NCI-H2196 treated with DMSO at 0.1 percent for 48 hours (cell line): ENCODE measurements around the gene RFPL2.
"Not testable (repeated sequence)": the region's sequence is repeated elsewhere in the genome, so short reads cannot be mapped to it uniquely, and the experiment has no call there.

Source experiments
- DNase-seq: peaks from one replicate; lab custom pipeline; 2025; ENCODE audit not compliant: unreplicated experiment; lab: John Stamatoyannopoulos, UW

The RFPL2 gene

GRCh38 chr22:32206774-32207758 lies 2.2 kb upstream of the RFPL2 start:
- DNase-seq, result peak; percentile 11

- DNase-seq, result no peak
These were observed 1.3 kb upstream of the RFPL2 start for GRCh38 chr22:32205974-32206773.

DNA sequence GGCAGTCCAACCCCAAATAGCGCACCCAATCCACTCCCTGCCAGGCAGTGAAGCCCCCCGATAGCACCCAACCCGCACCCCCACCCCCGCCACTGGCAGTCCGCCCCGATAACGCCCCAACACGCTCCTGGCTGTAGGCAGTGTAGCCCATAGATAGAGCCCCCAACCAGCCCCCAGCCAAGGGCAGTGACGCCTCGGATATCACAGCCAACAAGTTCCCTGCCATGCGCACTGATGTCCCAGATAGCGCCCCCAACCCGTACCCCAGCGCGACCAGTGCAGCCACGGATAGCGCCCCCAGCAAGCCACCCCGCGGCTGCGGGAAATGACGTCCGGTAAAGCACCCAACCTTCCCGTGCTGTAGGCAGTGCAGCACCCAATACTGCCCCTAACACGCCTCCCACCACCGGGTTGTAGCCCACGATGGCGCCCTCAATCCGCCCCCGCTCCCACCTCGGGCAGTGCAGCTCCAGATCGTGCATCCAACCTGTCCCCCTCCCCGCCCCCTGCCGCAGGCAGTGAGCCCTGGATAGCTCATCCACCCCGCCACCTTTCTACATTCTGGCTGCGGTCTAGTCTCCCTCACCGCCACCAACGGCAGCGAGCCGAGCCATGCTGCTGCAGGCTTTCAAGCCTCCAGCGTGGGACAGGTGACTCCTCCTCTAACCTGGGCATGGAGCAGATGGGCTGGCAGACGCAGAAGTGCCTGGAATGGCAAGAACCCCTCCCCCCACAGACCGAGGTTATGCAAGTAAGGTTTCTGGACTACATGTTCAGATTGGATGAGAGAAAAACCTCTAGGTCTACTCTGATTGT lies 625 bp downstream of the RFPL2 start:
- DNase-seq, result no peak

GRCh38 chr22:32203181-32204039 lies 1.5 kb downstream of the RFPL2 start:
- DNase-seq, result no peak

DNA sequence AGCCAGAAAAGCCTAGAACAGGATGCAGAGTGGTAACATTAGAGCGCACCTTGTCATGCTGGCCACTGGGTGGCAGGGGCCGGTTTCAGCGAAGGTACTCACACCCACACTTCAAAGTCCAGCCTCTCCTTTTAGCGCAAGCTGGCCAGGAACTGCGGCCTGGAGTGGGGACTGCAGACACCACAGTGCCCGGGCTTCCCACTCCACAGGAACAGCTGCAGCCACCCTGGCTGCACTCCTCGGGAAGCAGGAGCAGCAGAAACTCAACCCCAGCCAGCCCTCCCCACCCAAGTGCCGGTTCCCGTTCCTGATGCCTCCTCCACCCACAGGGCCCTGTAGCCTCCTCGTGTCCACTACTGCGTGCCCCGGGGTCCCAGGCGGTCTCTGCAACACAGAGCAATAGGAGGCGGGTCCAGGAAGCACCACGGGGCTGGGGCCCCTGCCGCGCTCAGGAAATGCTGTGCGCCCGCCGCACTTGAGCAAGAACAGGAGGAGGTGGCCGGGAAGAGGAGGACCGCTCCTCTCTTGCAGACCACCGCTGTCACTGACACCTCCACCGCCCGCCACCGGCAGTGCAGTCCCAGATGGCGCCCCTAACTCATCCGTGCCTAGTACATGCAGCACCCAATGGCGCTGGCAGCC lies 2.2 kb downstream of the RFPL2 start:
- DNase-seq, result peak; percentile 42

DNA sequence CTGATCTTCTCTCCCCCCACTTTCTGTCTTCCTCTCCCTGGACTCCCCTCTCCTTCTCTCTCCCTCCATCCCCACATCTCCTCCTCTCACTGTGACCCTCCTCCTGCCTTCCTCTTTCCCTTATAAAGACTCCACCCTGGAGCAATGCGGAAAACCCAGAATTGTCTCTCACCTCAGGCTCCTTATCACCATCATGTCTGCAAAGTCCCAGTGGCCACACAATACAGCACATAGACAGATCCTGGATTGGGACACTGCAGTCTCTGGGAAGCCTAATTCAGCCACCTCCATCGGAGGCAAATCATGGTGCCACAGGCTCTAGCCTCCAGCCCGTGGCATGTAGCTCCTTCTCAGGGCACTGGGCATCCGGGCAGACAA lies 2.7 kb downstream of the RFPL2 start:
- DNase-seq, result no peak

DNA sequence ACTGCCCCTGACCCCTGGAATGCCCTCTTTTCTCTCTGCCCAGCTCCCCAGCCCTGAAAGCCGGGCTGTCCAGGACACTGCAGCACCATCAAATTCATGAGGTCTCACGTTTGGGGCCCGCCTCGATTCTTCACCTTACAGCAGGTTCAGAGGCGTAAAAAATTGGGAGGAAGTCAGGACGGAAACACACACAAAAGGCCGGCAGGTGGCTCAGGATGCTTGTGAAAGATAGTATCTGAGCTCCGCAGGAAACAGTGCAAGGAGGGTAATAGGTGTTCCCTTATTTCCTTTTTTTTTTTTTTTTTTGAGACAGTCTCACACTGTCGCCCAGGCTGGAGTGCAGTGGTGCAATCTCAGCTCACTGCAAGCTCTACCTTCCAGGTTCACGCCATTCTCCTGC lies 4.1 kb downstream of the RFPL2 start:
- DNase-seq, result no peak

GRCh38 chr22:32199961-32200360 lies 4.9 kb downstream of the RFPL2 start:
- DNase-seq, result no peak

GRCh38 chr22:32199341-32199740 lies 5.5 kb downstream of the RFPL2 start:
- no peak for DNase-seq

- DNase-seq, result not testable (repeated sequence)
These were observed 7.2 kb downstream of the RFPL2 start for GRCh38 chr22:32197553-32198226.

DNA sequence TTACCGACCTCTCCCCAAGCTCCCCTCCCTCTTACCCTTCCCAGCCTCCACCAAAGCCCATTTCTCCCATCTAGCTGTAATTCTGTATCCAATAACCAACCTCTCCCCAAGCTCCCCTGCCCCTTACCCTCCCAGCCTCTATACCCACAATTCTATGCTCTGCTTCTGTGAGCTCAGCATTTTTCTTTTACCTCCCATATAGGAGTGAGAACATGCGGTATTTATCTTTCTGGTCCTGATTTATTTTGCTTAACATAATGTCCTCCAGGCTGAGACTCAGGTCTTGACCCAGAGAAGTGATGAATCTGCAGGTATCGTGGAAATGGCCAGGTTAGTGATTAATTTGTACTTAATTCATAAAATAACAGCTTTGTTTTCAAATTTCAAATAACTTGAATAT lies 9.0 kb downstream of the RFPL2 start:
- DNase-seq, result not testable (repeated sequence)

DNA sequence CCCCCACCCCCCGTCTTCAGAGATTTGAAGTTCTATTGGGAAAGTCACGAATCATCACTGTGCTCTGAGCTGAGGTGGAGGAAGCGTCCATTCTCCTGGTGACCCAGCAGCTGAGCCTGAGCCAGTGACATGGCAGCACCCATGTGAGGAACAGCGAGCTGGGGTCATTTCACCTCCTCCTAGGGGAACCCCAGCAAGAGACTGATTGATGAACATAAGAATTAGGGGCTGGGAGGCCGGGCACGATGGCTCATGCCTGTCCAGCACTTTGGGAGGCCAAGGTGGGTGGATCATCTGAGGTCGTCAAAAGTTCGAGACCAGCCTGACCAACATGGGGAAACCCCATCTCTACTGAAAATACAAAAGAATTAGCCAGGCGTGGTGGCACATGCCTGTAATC lies 11.5 kb downstream of the RFPL2 start:
- not testable (repeated sequence) for DNase-seq

DNA sequence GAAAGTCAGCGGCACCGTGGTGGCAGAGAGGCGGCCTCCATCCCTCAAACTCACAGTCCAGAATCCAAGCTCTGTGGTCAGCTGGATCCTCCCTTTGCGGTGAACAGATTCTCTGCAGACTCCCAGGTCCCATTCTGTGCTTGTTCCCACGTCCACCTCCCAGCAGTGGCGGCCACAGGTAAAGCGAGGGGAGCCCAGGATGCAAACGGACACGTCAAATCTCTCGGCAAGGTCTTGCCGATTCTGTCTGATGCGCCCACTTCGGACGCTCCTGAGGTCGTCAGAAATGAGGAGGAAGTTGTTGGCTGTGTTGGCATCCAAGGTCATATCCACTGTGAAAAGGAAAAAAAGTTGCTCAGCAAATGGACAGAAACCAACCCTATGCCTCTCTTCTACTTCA lies 13.9 kb downstream of the RFPL2 start:
- not testable (repeated sequence) for DNase-seq

GRCh38 chr22:32185821-32186220 lies 19.1 kb downstream of the RFPL2 start:
- DNase-seq, result no peak

DNA sequence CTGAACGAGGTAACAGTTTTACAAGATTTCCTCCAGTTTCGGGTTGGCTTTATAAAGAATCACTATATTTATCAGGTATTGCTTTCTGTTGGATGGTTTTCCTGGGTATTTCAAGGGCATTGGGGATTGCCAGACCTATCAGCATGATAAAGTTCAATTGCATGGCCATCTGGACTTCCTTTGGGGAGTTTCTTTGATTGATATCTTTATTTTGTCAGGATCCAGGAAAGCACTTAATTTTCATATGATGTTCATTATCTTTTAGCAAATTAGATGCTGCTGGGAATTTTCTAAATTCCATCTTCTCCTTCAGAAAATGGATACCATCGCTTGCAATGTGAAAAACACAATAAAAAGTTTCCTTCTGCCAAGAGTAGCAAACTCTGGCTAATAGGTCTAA lies 21.2 kb downstream of the RFPL2 start:
- no peak for DNase-seq

GRCh38 chr22:32181043-32181442 lies 23.8 kb downstream of the RFPL2 start:
- no peak for DNase-seq

- no peak for DNase-seq
These were observed 27.6 kb downstream of the RFPL2 start for GRCh38 chr22:32177221-32177765.

GRCh38 chr22:32175683-32176644 lies 28.9 kb downstream of the RFPL2 start:
- DNase-seq, result no peak
